ENCODE measurements around the gene ALKBH5.

ALKBH5 gene

GRCh38 chr17:18183334-18184142 lies at the start of gene ALKBH5:
TSS of gene ALKBH5 (plus strand) at chr17:18183828. CDS start at chr17:18184244, 416 bp downstream.
- peak within 1 kb of the TSS; percentile 76 to 92 for H3K9ac ChIP-seq (ENCODE audit: low read length in 2 of 2)
- H3K36me3 ChIP-seq (ENCODE audit: control insufficient read depth in 2 of 2, insufficient read depth in 2 of 2, low read length in 2 of 2), result peaks cover 0 to 5% of the 10 kb centered on the region in 2 donors
- H3K4me1 ChIP-seq (ENCODE audit: control insufficient read depth, insufficient read depth, low read length), result peaks cover 49% of the 10 kb centered on the region
- H3K9me3 ChIP-seq (ENCODE audit: control insufficient read depth in 2 of 2, low read length in 2 of 2), result no peaks in the 10 kb centered on the region
- H3K4me3 ChIP-seq (ENCODE audit: low read length in 2 of 2), result peak within 1 kb of the TSS; percentile 92 to 97
- H3K27me3 ChIP-seq (ENCODE audit: control insufficient read depth in 1 of 2, insufficient read depth in 2 of 2, low read length in 2 of 2), result no peaks in the 10 kb centered on the region
- H3K27ac ChIP-seq (ENCODE audit: low read length), result peak within 1 kb of the TSS; percentile 96

GRCh38 chr17:18136357-18136756 lies 47.3 kb upstream of the ALKBH5 start:
- Histone ChIP-seq H3K27ac (ENCODE audit: low read length) (no peak overlapping the region), H3K9me3 (ENCODE audit: control insufficient read depth in 2 of 2, low read length in 2 of 2) (no peaks in the 10 kb centered on the region), H3K9ac (ENCODE audit: low read length in 2 of 2) (no peak overlapping the region), H3K4me3 (ENCODE audit: low read length in 2 of 2) (no peak overlapping the region), H3K4me1 (ENCODE audit: control insufficient read depth, insufficient read depth, low read length) (peaks cover 3% of the 10 kb centered on the region), H3K36me3 (ENCODE audit: control insufficient read depth in 2 of 2, insufficient read depth in 2 of 2, low read length in 2 of 2) (no peaks in the 10 kb centered on the region), H3K27me3 (ENCODE audit: control insufficient read depth in 1 of 2, insufficient read depth in 2 of 2, low read length in 2 of 2) (peaks cover 0 to 4% of the 10 kb centered on the region in 2 donors)

- Histone ChIP-seq H3K36me3 (ENCODE audit: control insufficient read depth in 2 of 2, insufficient read depth in 2 of 2, low read length in 2 of 2) (no peaks in the 10 kb centered on the region), H3K4me3 (ENCODE audit: low read length in 2 of 2) (no peak overlapping the region), H3K27me3 (ENCODE audit: control insufficient read depth in 1 of 2, insufficient read depth in 2 of 2, low read length in 2 of 2) (peaks cover 1 to 11% of the 10 kb centered on the region in 2 donors), H3K9ac (ENCODE audit: low read length in 2 of 2) (no peak overlapping the region), H3K9me3 (ENCODE audit: control insufficient read depth in 2 of 2, low read length in 2 of 2) (no peaks in the 10 kb centered on the region), H3K27ac (ENCODE audit: low read length) (no peak overlapping the region), H3K4me1 (ENCODE audit: control insufficient read depth, insufficient read depth, low read length) (peaks cover 3% of the 10 kb centered on the region)
Measured at GRCh38 chr17:18138065-18138749, 45.4 kb upstream of the ALKBH5 start.

GRCh38 chr17:18139092-18139491 lies 44.5 kb upstream of the ALKBH5 start:
- Histone ChIP-seq H3K9ac (ENCODE audit: low read length in 2 of 2) (no peak overlapping the region), H3K4me3 (ENCODE audit: low read length in 2 of 2) (no peak overlapping the region), H3K9me3 (ENCODE audit: control insufficient read depth in 2 of 2, low read length in 2 of 2) (no peaks in the 10 kb centered on the region), H3K36me3 (ENCODE audit: control insufficient read depth in 2 of 2, insufficient read depth in 2 of 2, low read length in 2 of 2) (no peaks in the 10 kb centered on the region), H3K27me3 (ENCODE audit: control insufficient read depth in 1 of 2, insufficient read depth in 2 of 2, low read length in 2 of 2) (peaks cover 2 to 18% of the 10 kb centered on the region in 2 donors), H3K4me1 (ENCODE audit: control insufficient read depth, insufficient read depth, low read length) (peaks cover 3% of the 10 kb centered on the region), H3K27ac (ENCODE audit: low read length) (no peak overlapping the region)

- Histone ChIP-seq H3K27ac (ENCODE audit: low read length) (no peak overlapping the region), H3K4me3 (ENCODE audit: low read length in 2 of 2) (no peak overlapping the region), H3K9me3 (ENCODE audit: control insufficient read depth in 2 of 2, low read length in 2 of 2) (no peaks in the 10 kb centered on the region), H3K4me1 (ENCODE audit: control insufficient read depth, insufficient read depth, low read length) (peaks cover 3% of the 10 kb centered on the region), H3K36me3 (ENCODE audit: control insufficient read depth in 2 of 2, insufficient read depth in 2 of 2, low read length in 2 of 2) (no peaks in the 10 kb centered on the region), H3K9ac (ENCODE audit: low read length in 2 of 2) (no peak overlapping the region), H3K27me3 (ENCODE audit: control insufficient read depth in 1 of 2, insufficient read depth in 2 of 2, low read length in 2 of 2) (peaks cover 2 to 18% of the 10 kb centered on the region in 2 donors)
Measured at GRCh38 chr17:18139498-18139897, 44.1 kb upstream of the ALKBH5 start.

GRCh38 chr17:18139949-18140348 lies 43.7 kb upstream of the ALKBH5 start:
- Histone ChIP-seq H3K27me3 (ENCODE audit: control insufficient read depth in 1 of 2, insufficient read depth in 2 of 2, low read length in 2 of 2) (peaks cover 2 to 18% of the 10 kb centered on the region in 2 donors), H3K4me1 (ENCODE audit: control insufficient read depth, insufficient read depth, low read length) (peaks cover 3% of the 10 kb centered on the region), H3K9ac (ENCODE audit: low read length in 2 of 2) (no peak overlapping the region), H3K36me3 (ENCODE audit: control insufficient read depth in 2 of 2, insufficient read depth in 2 of 2, low read length in 2 of 2) (no peaks in the 10 kb centered on the region), H3K27ac (ENCODE audit: low read length) (no peak overlapping the region), H3K4me3 (ENCODE audit: low read length in 2 of 2) (no peak overlapping the region), H3K9me3 (ENCODE audit: control insufficient read depth in 2 of 2, low read length in 2 of 2) (no peaks in the 10 kb centered on the region)

GRCh38 chr17:18140648-18141047 lies 43.0 kb upstream of the ALKBH5 start:
- no peaks in the 10 kb centered on the region for H3K9me3 ChIP-seq (ENCODE audit: control insufficient read depth in 2 of 2, low read length in 2 of 2)
- H3K4me1 ChIP-seq (ENCODE audit: control insufficient read depth, insufficient read depth, low read length), result peaks cover 3% of the 10 kb centered on the region
- no peaks in the 10 kb centered on the region for H3K36me3 ChIP-seq (ENCODE audit: control insufficient read depth in 2 of 2, insufficient read depth in 2 of 2, low read length in 2 of 2)
- H3K27me3 ChIP-seq (ENCODE audit: control insufficient read depth in 1 of 2, insufficient read depth in 2 of 2, low read length in 2 of 2), result peaks cover 2 to 18% of the 10 kb centered on the region in 2 donors
- H3K4me3 ChIP-seq (ENCODE audit: low read length in 2 of 2), result no peak overlapping the region
- H3K27ac ChIP-seq (ENCODE audit: low read length), result no peak overlapping the region
- H3K9ac ChIP-seq (ENCODE audit: low read length in 2 of 2), result no peak overlapping the region

- no peaks in the 10 kb centered on the region for H3K36me3 ChIP-seq (ENCODE audit: control insufficient read depth in 2 of 2, insufficient read depth in 2 of 2, low read length in 2 of 2)
- no peak overlapping the region for H3K9ac ChIP-seq (ENCODE audit: low read length in 2 of 2)
- H3K4me3 ChIP-seq (ENCODE audit: low read length in 2 of 2), result no peak overlapping the region
- H3K27me3 ChIP-seq (ENCODE audit: control insufficient read depth in 1 of 2, insufficient read depth in 2 of 2, low read length in 2 of 2), result peaks cover 2 to 18% of the 10 kb centered on the region in 2 donors
- no peaks in the 10 kb centered on the region for H3K9me3 ChIP-seq (ENCODE audit: control insufficient read depth in 2 of 2, low read length in 2 of 2)
- no peak overlapping the region for H3K27ac ChIP-seq (ENCODE audit: low read length)
- H3K4me1 ChIP-seq (ENCODE audit: control insufficient read depth, insufficient read depth, low read length), result peaks cover 3% of the 10 kb centered on the region
Measured at GRCh38 chr17:18141210-18141803, 42.3 kb upstream of the ALKBH5 start.

GRCh38 chr17:18142417-18142816 lies 41.2 kb upstream of the ALKBH5 start:
- no peaks in the 10 kb centered on the region for H3K36me3 ChIP-seq (ENCODE audit: control insufficient read depth in 2 of 2, insufficient read depth in 2 of 2, low read length in 2 of 2)
- no peak overlapping the region for H3K9ac ChIP-seq (ENCODE audit: low read length in 2 of 2)
- peaks cover 3% of the 10 kb centered on the region for H3K4me1 ChIP-seq (ENCODE audit: control insufficient read depth, insufficient read depth, low read length)
- no peak overlapping the region for H3K4me3 ChIP-seq (ENCODE audit: low read length in 2 of 2)
- no peak overlapping the region for H3K27ac ChIP-seq (ENCODE audit: low read length)
- H3K9me3 ChIP-seq (ENCODE audit: control insufficient read depth in 2 of 2, low read length in 2 of 2), result no peaks in the 10 kb centered on the region
- H3K27me3 ChIP-seq (ENCODE audit: control insufficient read depth in 1 of 2, insufficient read depth in 2 of 2, low read length in 2 of 2), result peaks cover 2 to 18% of the 10 kb centered on the region in 2 donors

- no peak overlapping the region for H3K9ac ChIP-seq (ENCODE audit: low read length in 2 of 2)
- peaks cover 2 to 18% of the 10 kb centered on the region in 2 donors for H3K27me3 ChIP-seq (ENCODE audit: control insufficient read depth in 1 of 2, insufficient read depth in 2 of 2, low read length in 2 of 2)
- H3K4me3 ChIP-seq (ENCODE audit: low read length in 2 of 2), result no peak overlapping the region
- H3K27ac ChIP-seq (ENCODE audit: low read length), result no peak overlapping the region
- H3K36me3 ChIP-seq (ENCODE audit: control insufficient read depth in 2 of 2, insufficient read depth in 2 of 2, low read length in 2 of 2), result no peaks in the 10 kb centered on the region
- H3K9me3 ChIP-seq (ENCODE audit: control insufficient read depth in 2 of 2, low read length in 2 of 2), result no peaks in the 10 kb centered on the region
- H3K4me1 ChIP-seq (ENCODE audit: control insufficient read depth, insufficient read depth, low read length), result peaks cover 3% of the 10 kb centered on the region
Measured at GRCh38 chr17:18143044-18143936, 40.3 kb upstream of the ALKBH5 start.
